Pancreas (tissue), 10 donors: ENCODE measurements around the gene ETV5. TPM values are rescaled to one million over a fixed set of nuclear protein-coding genes. Genes with fewer than 3 reads are reported as not detected.
A peak's percentile ranks its signal among the peaks of the same experiment; 100 is the strongest.

Source experiments
- ATAC-seq, 4 donors: fragments of 200-7000 bp; cut with Tn5 transposase; one replicate each; pipeline versions ENCODE4 v1.8.0 to v1.9.1; 2020; ENCODE audit warnings: mild to moderate bottlenecking in 4 of 4, moderate library complexity in 4 of 4
- DNase-seq, 6 donors: peaks; one replicate each; pipeline ENCODE4 v3.0.0-alpha.2; 2020
- FAIRE-seq: peaks from 2 replicates; lab custom pipeline; 2012; peaks lifted over from hg19 to GRCh38; lab: Jason Lieb, UNC
- H3K27ac ChIP-seq, 4 donors: fragments of 200-600 bp; sonication (generic); 1 replicate in 3 of 4; 2 replicates in 1 of 4; pipeline versions ENCODE4 v1.5.0 to v1.8.0; 2020
- H3K27me3 ChIP-seq, 4 donors: fragments of 200-600 bp; one replicate each; pipeline ENCODE4 v1.8.0; 2021
- H3K36me3 ChIP-seq, 3 donors: fragments of 200-600 bp; sonication (generic) in 1 of 3; one replicate each; pipeline versions ENCODE4 v1.5.0 to v1.8.0; 2020 to 2021
- H3K4me1 ChIP-seq, 3 donors: fragments of 200-600 bp; one replicate each; pipeline ENCODE4 v1.8.0; 2021
- H3K4me3 ChIP-seq, 4 donors: fragments of 200-600 bp; sonication (generic) in 2 of 4; one replicate each; pipeline versions ENCODE4 v1.5.0 to v1.8.0; 2020 to 2021
- H3K9me3 ChIP-seq, 4 donors: fragments of 200-600 bp; one replicate each; pipeline ENCODE4 v1.8.0; 2021
- WGBS, 2 donors: extraction: QIAGEN DNeasy Blood & Tissue Kit; methylation state at CpG; one replicate each; pipeline ENCODE4 v1.1.7; 2013; 5-methylcytosine and 5-hydroxymethylcytosine counted together
- intact Hi-C, 3 donors: fragments of 100-400 bp; cut with DNase I; formaldehyde crosslinking; loops; one replicate each; pipeline versions ENCODE4 v1.11.1 to v1.14.2; 2022
- polyA plus RNA-seq, 2 donors: library from polyadenylated mRNA; stranded (reverse); fragments of 200-250 nt; gene quantifications; one replicate each; pipeline ENCODE4 v1.2.3, GENCODE V29; 2013
- total RNA-seq, 6 donors: library from RNA; stranded (reverse); fragmentation: NEBNext Ultra II Directional in 4 of 6; extraction: Animal tissue kit (Norgen Biotek cat#: 25700) in 4 of 6; gene quantifications; one replicate each; pipeline versions ENCODE4 v1.2.1 to v1.2.4, GENCODE V29; 2021 to 2023
- TF ChIP-seq, protein P1 (sequence below), 4 donors: fragments of 200-600 bp; sonication (generic) in 3 of 4; IDR thresholded peaks; one replicate each; pipeline versions ENCODE4 v1.5.0 to v1.8.0; 2021; ENCODE audit warnings: antibody characterized with exemption in 4 of 4
- donor health status: healthy with polysubstance abuse.
- donor health status: DM: no; HTN: no; CAD: no; lungs with moderate emphysema.
- donor health status: DM: no; HTN: no; CAD: no.
- donor health status: control.
- donor health status: control.
- donor health status: Bipolar disorder and iron deficiency.
- donor health status: DM: yes; HTN: yes; CAD: no.
- donor health status: DM: no; HTN: no; CAD: no.
- donor health status: DM: no; HTN: no; CAD: no.
- donor health status: DM: yes; HTN: yes; CAD: no.

The ETV5 gene
- total and polyA plus RNA-seq, 8 donors = 12.2 to 58.5 (median 24.9) TPM

DNA sequence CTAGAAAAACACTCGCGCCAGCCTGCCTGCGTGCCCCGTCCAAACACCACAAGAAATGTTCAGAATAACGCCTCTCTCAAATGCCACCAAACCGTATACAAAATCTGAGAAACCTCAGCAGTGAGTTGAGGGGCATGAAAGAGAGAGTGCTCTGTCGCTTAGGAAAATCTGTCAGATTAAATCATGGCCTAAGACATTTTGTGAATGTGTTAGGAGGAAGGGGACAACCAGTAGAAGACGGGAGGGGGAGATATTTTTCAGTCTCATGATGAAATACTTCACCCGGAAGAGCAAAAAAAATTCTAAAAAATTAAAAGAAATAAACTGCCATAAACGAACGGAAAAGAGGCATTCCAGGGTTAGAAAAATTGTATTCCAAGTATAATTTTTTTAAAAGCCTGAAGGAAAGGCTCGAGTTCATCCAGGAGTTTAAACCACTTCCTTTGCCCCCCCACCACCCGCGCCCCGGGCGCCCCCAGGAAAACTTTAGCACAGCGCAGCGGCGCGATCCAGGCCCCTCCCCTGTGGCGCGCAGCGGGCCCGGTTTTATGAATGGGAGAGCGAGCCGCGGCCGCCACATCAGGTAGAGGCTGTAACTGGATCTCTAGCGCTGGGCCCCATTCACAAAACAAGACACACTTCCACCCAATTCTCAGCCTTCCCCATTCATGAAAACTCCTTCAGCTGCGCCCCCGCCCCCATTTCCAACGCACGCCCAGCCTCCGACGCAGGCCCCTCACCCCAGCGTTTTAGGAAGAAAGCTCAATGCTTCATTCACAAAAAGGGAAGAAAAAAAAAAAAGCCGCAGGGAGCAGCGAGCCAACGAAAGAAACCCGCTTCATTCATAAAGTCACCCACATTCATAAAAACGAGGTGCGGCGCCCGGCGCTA is 1.4 kb downstream of the ETV5 start:
- FAIRE-seq (no peak), DNase-seq (peak; percentile 63 to 84 (median 68)), ATAC-seq (peak; percentile 25 to 59 (median 46))
- intact Hi-C loops = no loop called here
- Histone ChIP-seq H3K27me3 (no peaks in the 10 kb centered on the region), H3K4me3 (peak overlapping the region; percentile 58 to 94 (median 86)), H3K4me1 (peaks cover 11 to 33% (median 22%) of the 10 kb centered on the region in 3 donors), H3K27ac (peak overlapping the region in 3 of 4 donors; percentile 27 to 88 (median 87)), H3K9me3 (no peaks in the 10 kb centered on the region), H3K36me3 (peaks cover 0 to 6% (median 0%) of the 10 kb centered on the region in 3 donors)
- TF ChIP-seq, protein P1, sequence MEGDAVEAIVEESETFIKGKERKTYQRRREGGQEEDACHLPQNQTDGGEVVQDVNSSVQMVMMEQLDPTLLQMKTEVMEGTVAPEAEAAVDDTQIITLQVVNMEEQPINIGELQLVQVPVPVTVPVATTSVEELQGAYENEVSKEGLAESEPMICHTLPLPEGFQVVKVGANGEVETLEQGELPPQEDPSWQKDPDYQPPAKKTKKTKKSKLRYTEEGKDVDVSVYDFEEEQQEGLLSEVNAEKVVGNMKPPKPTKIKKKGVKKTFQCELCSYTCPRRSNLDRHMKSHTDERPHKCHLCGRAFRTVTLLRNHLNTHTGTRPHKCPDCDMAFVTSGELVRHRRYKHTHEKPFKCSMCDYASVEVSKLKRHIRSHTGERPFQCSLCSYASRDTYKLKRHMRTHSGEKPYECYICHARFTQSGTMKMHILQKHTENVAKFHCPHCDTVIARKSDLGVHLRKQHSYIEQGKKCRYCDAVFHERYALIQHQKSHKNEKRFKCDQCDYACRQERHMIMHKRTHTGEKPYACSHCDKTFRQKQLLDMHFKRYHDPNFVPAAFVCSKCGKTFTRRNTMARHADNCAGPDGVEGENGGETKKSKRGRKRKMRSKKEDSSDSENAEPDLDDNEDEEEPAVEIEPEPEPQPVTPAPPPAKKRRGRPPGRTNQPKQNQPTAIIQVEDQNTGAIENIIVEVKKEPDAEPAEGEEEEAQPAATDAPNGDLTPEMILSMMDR (IDR thresholded peaks at IDR 0.05) = no peak
- 4% methylated on average over 45 of the region's 45 CpGs for WGBS, 2 donors

DNA sequence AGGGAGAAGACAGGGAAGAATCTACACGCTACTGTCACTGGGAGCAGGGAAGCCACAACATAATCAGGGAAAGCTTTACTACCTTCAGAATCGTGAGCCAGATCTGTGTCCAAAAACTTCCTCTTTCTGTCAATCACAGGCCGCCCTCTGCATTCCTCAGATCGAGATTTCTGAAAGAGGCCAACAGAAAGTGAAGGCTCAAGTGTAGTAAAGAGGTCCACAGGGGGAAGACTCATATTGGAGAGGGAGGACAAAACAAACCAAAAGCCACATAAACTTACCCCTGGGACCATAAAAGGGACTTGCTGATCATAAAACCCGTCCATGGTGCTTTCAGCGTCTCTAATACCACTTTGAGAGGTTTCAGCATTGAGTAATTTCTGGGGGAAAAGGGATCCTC is 3.3 kb downstream of the ETV5 start:
- WGBS, 2 donors = 54 to 59% methylated on average over 6 of the region's 6 CpGs
- peaks cover 11 to 33% (median 19%) of the 10 kb centered on the region in 3 donors for H3K4me1 ChIP-seq
- H3K9me3 ChIP-seq = no peaks in the 10 kb centered on the region
- intact Hi-C loops = no loop called here
- FAIRE-seq = no peak
- TF ChIP-seq, protein P1 (IDR thresholded peaks at IDR 0.05) = no peak
- H3K27me3 ChIP-seq = no peaks in the 10 kb centered on the region
- H3K4me3 ChIP-seq = no peak overlapping the region
- no peak overlapping the region for H3K27ac ChIP-seq
- no peak for ATAC-seq
- DNase-seq = no peak
- H3K36me3 ChIP-seq = peaks cover 0 to 6% (median 0%) of the 10 kb centered on the region in 3 donors

DNA sequence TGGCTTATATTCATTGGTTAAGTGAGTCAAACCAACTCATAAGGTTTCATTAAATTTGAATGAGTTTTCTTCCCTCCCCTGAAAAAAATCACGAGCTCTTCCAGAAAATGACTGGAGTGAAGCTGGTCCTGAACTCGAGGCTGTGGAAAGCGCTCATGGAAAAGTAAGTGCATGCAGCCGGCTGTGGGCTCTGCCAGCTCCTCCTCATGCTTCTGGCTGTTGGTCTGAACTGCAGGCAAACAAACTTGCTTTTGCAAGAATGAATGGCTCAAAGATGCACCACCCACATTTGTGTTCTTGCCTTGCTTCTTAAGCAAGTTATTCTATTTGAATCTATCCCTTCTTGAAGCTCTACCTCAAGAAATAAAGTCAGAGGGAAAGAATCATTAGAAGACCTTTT is 6.2 kb downstream of the ETV5 start:
- intact Hi-C loops = no loop called here
- no peak overlapping the region for H3K27ac ChIP-seq
- H3K9me3 ChIP-seq = no peaks in the 10 kb centered on the region
- TF ChIP-seq, protein P1 (IDR thresholded peaks at IDR 0.05) = no peak
- no peak for FAIRE-seq
- no peak overlapping the region for H3K4me3 ChIP-seq
- no peaks in the 10 kb centered on the region for H3K27me3 ChIP-seq
- ATAC-seq = no peak
- H3K4me1 ChIP-seq = peaks cover 18 to 46% (median 25%) of the 10 kb centered on the region in 3 donors
- DNase-seq = no peak
- peaks cover 0 to 6% (median 0%) of the 10 kb centered on the region in 3 donors for H3K36me3 ChIP-seq
- WGBS, 2 donors = 54 to 62% methylated on average over 4 of the region's 4 CpGs

DNA sequence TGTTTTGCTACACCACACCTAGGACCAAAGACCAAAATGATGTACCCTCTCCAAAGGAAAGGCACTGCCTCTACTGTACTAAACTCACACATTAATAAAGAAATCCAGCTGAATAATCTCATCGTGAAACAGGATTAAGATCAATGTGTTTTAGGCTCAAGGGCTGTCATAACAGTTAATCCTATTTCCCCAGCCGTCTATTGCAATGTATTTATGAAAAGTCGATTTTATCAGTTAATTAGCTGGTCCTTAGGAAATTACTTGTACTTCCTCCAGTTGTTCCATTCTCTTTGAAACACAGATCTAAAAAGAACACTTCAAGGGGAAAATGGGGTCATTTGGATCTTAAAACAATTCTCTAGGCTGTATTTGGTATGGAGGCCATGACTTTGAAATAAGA is 8.5 kb downstream of the ETV5 start:
- Histone ChIP-seq H3K4me3 (no peak overlapping the region), H3K27ac (no peak overlapping the region), H3K36me3 (peaks cover 0 to 6% (median 0%) of the 10 kb centered on the region in 3 donors), H3K4me1 (peaks cover 18 to 48% (median 32%) of the 10 kb centered on the region in 3 donors), H3K9me3 (no peaks in the 10 kb centered on the region), H3K27me3 (no peaks in the 10 kb centered on the region)
- DNase-seq (no peak), FAIRE-seq (no peak), ATAC-seq (no peak)
- TF ChIP-seq, protein P1 (IDR thresholded peaks at IDR 0.05) = no peak
- 80 to 82% methylated on average over 3 of the region's 3 CpGs for WGBS, 2 donors
- intact Hi-C loops = no loop called here
